ENCODE measurements around the gene USP33.
"Not testable (repeated sequence)": the region's sequence is repeated elsewhere in the genome, so short reads cannot be mapped to it uniquely, and the experiment has no call there.

The USP33 gene

GRCh38 chr1:77670330-77670729 is 89.3 kb downstream of the USP33 start:
- no peak for DNase-seq

- no peak for DNase-seq
Observed at GRCh38 chr1:77668924-77669449, 90.7 kb downstream of the USP33 start.

GRCh38 chr1:77664939-77665516 is 94.6 kb downstream of the USP33 start:
- DNase-seq: no peak

DNA sequence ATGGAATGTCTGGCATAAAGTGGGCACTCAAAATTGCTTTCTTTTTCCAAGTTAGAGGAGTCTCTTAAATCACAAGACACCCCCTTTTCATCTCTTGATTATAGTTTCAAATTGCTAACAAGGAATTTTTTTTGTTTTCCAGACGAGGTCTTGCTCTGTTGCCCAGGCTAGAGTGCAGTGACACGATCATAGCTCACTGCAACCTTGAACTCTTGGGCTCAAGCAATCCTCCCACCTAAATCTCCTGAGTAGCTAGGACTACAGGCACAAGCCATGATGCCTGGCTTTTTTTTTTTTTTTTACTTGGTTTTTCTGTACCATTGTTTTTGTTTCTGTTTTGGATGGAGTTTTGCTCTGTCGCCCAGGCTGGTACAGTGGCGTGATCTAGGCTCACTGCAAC is 98.0 kb downstream of the USP33 start:
- DNase-seq: no peak

DNA sequence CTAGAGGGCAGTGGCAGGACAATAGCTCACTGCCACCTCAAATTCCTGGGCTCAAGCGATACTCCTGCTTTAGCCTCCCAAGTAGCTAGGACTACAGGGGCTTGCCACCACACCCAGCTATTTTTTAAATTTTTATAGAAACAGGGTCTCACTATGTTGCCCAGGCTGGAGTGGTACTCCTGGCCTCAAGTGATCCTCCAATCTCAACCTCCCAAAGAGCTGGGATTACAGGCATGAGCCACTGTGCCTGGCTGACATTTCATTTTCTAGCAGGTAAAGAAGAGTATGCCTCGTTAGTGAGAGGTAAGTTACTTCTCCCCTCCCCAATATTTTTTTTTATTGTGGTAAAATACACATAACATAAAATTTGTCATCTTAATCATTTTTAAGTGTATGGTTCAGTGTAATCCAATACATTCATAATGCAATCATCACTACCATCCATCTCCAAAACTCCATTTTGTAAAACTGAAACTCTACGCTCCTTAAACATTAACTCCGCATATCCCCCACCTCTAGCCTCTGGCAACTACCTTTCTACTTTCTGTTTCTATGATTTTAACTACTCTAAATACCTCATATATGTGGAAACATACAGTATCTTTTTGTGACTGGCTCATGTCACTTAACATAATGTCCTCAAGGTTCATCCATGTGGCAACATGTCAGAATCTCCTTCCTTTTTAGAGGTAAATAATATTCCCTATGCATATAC is 99.6 kb downstream of the USP33 start:
- no peak for DNase-seq

DNA sequence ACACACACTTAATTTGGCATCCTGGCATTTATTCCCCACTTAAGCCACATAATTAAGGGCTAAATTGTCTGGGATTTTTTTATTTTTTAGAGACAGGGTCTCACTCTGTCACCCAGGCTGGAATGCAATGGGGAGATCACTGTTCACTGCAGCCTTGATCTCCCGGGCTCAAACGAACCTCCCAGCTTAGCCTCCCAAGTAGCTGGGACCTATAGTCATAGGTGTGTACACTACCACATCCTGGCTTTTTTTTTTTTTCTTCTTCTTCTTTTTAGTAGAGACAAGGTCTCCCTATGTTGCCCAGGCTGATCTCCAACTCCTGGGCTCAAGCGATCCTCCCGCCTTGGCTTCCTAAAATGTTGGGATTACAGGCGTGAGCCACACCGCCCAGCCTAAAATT is 101.4 kb downstream of the USP33 start:
- DNase-seq: no peak

DNA sequence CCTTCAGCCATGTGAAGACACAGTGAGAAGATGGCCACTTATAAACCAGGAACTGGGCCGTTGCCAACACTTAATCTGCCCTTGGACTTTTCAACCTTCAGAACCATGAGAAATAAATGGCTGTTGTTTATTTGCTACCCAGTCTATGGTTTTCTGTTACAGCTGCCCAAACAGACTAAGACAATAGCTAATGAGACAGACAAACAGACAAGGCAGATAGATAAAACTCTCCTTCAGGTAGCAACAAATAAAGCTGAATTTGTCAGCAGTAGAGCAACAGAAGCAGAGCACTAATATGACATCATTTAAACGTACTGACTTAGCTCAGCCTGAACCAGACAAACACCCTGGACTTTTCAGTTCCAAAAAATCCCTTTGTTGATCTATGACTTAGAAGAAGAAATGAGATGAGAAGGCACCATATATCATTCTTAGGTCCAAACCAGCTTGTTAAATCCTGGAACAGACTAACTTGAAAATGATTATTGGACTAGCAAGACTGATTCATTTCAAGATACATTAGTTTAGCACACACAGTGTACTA is 104.1 kb downstream of the USP33 start:
- no peak for DNase-seq

- DNase-seq: no peak
Observed at GRCh38 chr1:77652970-77653516, 106.6 kb downstream of the USP33 start.

DNA sequence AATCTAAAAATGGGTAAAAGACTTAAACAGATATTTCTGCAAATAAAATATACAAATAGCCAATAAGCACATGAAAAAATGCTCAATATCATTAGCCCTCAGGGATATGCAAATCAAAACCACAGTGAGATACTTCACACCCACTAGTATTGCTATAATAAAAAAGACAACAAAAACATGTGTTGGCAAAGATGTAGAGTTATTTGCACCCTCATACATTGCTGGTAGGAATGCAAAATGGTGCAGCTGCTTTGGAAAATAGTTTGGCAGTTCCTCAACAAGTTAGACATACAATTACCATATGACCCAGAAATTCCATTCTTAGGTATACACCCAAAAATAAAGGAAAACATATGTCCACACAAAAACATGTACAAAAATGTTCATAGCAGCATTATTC is 107.4 kb downstream of the USP33 start:
- DNase-seq: no peak

DNA sequence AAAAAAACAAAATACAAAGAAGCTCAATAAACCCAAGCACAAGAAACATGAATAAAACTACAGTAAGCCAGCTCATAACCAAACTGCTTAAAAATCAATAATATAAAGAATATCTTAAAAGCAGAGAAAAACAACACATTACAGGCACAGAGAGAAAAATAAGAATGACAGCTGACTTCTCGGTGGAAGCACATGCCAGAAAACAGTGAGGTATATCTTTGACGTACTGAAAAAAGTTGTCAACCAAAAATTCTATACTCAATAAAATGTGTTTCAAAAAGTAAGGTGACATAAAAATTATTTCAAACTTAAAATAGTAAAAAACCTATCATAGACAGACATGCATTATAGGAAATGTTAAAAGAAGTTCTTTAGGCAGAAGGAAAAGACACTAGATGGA is 110.5 kb downstream of the USP33 start:
- no peak for DNase-seq

DNA sequence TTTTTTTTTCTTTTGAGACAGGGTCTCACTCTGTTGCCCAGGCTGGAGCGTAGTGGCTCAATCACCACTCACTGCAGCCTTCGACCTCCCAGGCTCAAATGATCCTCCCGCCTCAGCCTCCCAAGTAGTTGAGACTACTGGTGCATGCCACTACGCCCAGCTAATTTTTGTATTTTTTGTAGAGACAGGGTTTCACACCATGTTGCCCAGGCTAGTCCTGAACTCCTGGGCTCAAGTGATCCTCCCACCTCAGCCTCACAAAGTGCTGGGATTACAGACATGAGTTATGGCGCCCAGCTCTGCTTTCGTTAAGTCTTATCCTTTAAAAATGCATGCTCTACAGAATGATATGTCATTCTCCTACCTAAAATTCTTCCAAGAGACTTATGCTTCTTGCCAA is 113.4 kb downstream of the USP33 start:
- not testable (repeated sequence) for DNase-seq
